Esophagus squamous epithelium (tissue), 4 donors: ENCODE results near the gene SAMD5.

Source experiments
- POLR2A ChIP-seq, 4 donors: fragments of 450-650 bp; IDR thresholded peaks; one replicate each; pipeline ENCODE4 v1.6.1; 2017; ENCODE audit warnings: antibody characterized with exemption in 4 of 4, mild to moderate bottlenecking in 4 of 4, moderate library complexity in 3 of 4
- TF ChIP-seq, protein P1 (sequence below), 6 experiments: fragments of 450-650 bp in 4 of 6; fragments of 200-600 bp in 2 of 6; sonication (generic) in 2 of 6; IDR thresholded peaks; one replicate each; pipeline ENCODE4 v1.5.1; 2016 to 2019; ENCODE audit warnings: antibody characterized with exemption in 6 of 6, mild to moderate bottlenecking in 4 of 6, moderate library complexity in 4 of 6

DNA sequence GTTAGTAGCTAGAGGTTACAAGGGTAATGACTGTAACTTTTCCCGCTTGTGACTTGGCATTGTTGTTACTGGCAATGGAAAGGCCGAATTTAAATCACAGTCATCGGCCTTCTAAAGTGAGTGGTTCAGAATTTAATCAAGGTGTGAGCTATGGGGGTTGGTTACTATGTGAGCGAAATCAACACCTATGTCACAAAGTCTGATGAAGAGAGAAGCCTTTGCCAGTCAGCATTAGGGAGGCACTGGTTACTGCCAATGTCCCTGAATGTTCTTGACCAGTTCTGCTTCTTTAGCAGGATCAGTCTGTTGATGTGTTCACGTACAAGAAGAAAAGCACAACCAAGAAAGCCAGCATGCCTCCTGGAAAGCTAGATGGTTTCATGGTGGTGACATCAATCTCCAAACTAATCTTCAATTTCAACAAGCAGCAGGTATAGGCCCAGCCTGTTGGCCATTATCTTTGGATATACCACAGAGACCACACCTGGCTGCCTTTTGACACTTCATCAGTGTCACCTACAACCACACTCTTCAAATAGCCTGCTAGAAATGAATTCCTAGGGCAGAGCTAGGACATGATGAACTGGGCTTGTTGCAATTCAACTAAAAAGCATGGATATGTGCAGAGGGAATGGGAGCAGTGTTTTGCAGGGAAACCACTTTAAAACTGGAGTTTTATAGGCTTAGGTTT lies 17.2 kb downstream of the SAMD5 start:
- TF ChIP-seq, protein P1, sequence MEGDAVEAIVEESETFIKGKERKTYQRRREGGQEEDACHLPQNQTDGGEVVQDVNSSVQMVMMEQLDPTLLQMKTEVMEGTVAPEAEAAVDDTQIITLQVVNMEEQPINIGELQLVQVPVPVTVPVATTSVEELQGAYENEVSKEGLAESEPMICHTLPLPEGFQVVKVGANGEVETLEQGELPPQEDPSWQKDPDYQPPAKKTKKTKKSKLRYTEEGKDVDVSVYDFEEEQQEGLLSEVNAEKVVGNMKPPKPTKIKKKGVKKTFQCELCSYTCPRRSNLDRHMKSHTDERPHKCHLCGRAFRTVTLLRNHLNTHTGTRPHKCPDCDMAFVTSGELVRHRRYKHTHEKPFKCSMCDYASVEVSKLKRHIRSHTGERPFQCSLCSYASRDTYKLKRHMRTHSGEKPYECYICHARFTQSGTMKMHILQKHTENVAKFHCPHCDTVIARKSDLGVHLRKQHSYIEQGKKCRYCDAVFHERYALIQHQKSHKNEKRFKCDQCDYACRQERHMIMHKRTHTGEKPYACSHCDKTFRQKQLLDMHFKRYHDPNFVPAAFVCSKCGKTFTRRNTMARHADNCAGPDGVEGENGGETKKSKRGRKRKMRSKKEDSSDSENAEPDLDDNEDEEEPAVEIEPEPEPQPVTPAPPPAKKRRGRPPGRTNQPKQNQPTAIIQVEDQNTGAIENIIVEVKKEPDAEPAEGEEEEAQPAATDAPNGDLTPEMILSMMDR (IDR thresholded peaks at IDR 0.05): no peak
- no peak for TF ChIP-seq POLR2A (IDR thresholded peaks at IDR 0.05)
